PFSK-1 (cell line): ENCODE data around the gene RREB1.

ENCODE experiments used
- FOXP2 ChIP-seq: optimal IDR thresholded peaks from 2 replicates; pipeline ENCODE3; 2011; ENCODE audit warnings: borderline replicate concordance, control low read depth, inconsistent platforms; ENCODE audit not compliant: insufficient read depth; ENCODE audit errors: extremely low read length, extremely low read depth
- POLR2AphosphoS5 ChIP-seq: IDR thresholded peaks from 2 replicates; pipeline ENCODE4 v1.6.1; 2012; ENCODE audit warnings: low read depth, mild to moderate bottlenecking, control low read depth, low read length, moderate library complexity
- SIN3A ChIP-seq: IDR thresholded peaks from 2 replicates; pipeline ENCODE4 v1.6.1; 2012; ENCODE audit warnings: mild to moderate bottlenecking, low read length, moderate library complexity, borderline replicate concordance; ENCODE audit not compliant: insufficient read depth
- TAF1 ChIP-seq: IDR thresholded peaks from 2 replicates; pipeline ENCODE4 v1.6.1; 2012; ENCODE audit warnings: low read length, control low read depth, borderline replicate concordance; ENCODE audit not compliant: insufficient read depth
- TF ChIP-seq, protein P1 (sequence below), 2 experiments: IDR thresholded peaks; 2 replicates each; pipeline versions ENCODE4 v1.6.1 to v1.8.0; 2011 to 2012; ENCODE audit warnings: low read depth in 2 of 2, low read length in 2 of 2, control low read depth in 1 of 2, inconsistent platforms in 1 of 2, mild to moderate bottlenecking in 1 of 2, moderate library complexity in 1 of 2; ENCODE audit not compliant: insufficient read depth in 1 of 2

The RREB1 gene

GRCh38 chr6:7136859-7137334, 29.1 kb downstream of the RREB1 start:
- TF ChIP-seq TAF1, result no peak
- TF ChIP-seq FOXP2, result no peak
- TF ChIP-seq SIN3A, result no peak
- no peak for TF ChIP-seq POLR2AphosphoS5

GRCh38 chr6:7137335-7138045, 29.7 kb downstream of the RREB1 start:
- TF ChIP-seq POLR2AphosphoS5 (peak; percentile 59), TAF1 (no peak)

GRCh38 chr6:7138046-7138531, 30.3 kb downstream of the RREB1 start:
- TF ChIP-seq FOXP2, result no peak
- no peak for TF ChIP-seq TAF1
- TF ChIP-seq SIN3A, result no peak
- TF ChIP-seq, protein P1, sequence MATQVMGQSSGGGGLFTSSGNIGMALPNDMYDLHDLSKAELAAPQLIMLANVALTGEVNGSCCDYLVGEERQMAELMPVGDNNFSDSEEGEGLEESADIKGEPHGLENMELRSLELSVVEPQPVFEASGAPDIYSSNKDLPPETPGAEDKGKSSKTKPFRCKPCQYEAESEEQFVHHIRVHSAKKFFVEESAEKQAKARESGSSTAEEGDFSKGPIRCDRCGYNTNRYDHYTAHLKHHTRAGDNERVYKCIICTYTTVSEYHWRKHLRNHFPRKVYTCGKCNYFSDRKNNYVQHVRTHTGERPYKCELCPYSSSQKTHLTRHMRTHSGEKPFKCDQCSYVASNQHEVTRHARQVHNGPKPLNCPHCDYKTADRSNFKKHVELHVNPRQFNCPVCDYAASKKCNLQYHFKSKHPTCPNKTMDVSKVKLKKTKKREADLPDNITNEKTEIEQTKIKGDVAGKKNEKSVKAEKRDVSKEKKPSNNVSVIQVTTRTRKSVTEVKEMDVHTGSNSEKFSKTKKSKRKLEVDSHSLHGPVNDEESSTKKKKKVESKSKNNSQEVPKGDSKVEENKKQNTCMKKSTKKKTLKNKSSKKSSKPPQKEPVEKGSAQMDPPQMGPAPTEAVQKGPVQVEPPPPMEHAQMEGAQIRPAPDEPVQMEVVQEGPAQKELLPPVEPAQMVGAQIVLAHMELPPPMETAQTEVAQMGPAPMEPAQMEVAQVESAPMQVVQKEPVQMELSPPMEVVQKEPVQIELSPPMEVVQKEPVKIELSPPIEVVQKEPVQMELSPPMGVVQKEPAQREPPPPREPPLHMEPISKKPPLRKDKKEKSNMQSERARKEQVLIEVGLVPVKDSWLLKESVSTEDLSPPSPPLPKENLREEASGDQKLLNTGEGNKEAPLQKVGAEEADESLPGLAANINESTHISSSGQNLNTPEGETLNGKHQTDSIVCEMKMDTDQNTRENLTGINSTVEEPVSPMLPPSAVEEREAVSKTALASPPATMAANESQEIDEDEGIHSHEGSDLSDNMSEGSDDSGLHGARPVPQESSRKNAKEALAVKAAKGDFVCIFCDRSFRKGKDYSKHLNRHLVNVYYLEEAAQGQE (IDR thresholded peaks at IDR 0.05; ENCODE audit: insufficient read depth in 1 of 2, low read depth in 2 of 2, low read length in 2 of 2), result no peak
- no peak for TF ChIP-seq POLR2AphosphoS5

DNA sequence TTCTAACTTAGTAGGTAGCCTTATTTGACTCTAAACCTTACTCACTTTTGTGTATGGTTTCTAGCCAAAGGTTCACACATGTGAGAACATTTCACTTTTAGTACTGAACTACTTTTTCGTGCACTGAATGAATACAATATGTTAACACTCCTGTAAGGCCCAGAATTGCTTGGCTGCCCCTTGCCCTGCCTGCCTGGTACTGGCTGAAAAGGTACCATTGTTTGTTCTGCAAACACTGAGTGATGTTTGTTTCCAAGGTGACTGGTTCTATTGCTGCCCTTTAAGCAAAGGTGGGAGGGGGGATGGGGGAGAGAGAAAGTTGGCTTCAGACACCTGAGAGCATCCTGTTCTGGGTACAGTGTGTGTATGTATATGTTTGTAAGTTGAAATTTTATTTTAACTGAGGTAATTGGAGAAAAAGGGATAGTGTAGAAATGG, 31.2 kb downstream of the RREB1 start:
- TF ChIP-seq SIN3A (no peak), TAF1 (no peak), POLR2AphosphoS5 (no peak), FOXP2 (no peak)
- TF ChIP-seq, protein P1 (IDR thresholded peaks at IDR 0.05; ENCODE audit: insufficient read depth in 1 of 2, low read depth in 2 of 2, low read length in 2 of 2), result no peak

- TF ChIP-seq POLR2AphosphoS5 (no peak), FOXP2 (no peak)
- TF ChIP-seq, protein P1 (IDR thresholded peaks at IDR 0.05; ENCODE audit: insufficient read depth in 1 of 2, low read depth in 2 of 2, low read length in 2 of 2), result no peak
Observed at GRCh38 chr6:7139835-7140470, 32.2 kb downstream of the RREB1 start.

GRCh38 chr6:7140631-7141378, 33.0 kb downstream of the RREB1 start:
- TF ChIP-seq POLR2AphosphoS5 (peak; percentile 79), TAF1 (peak; percentile 32; the same call in 1 of the 2 replicates), SIN3A (no peak; the same call in 1 of the 2 replicates)
- TF ChIP-seq, protein P1 (IDR thresholded peaks at IDR 0.05; ENCODE audit: insufficient read depth in 1 of 2, low read depth in 2 of 2, low read length in 2 of 2), result peak in 1 of 2 experiments; percentile 26; a peak in 1 of 4 replicates
